GM12892 (cell line): ENCODE measurements around the gene SLC2A9.

Source experiments
- DNase-seq: peaks from one replicate; pipeline ENCODE4 v3.0.0; 2011; ENCODE audit not compliant: insufficient read length
- FAIRE-seq: peaks from 2 replicates; lab custom pipeline; 2011; peaks lifted over from hg19 to GRCh38; lab: Jason Lieb, UNC
- POLR2A ChIP-seq: IDR thresholded peaks from 2 replicates; pipeline ENCODE4 v1.6.1; 2011; ENCODE audit warnings: low read depth, low read length, control low read depth
- POLR2AphosphoS5 ChIP-seq: IDR thresholded peaks from 2 replicates; pipeline ENCODE4 v1.6.1; 2011; ENCODE audit warnings: low read depth, low read length, control low read depth
- TAF1 ChIP-seq: IDR thresholded peaks from 2 replicates; pipeline ENCODE4 v1.6.1; 2011; ENCODE audit warnings: low read depth, mild to moderate bottlenecking, control low read depth, low read length, borderline replicate concordance

The SLC2A9 gene

DNA sequence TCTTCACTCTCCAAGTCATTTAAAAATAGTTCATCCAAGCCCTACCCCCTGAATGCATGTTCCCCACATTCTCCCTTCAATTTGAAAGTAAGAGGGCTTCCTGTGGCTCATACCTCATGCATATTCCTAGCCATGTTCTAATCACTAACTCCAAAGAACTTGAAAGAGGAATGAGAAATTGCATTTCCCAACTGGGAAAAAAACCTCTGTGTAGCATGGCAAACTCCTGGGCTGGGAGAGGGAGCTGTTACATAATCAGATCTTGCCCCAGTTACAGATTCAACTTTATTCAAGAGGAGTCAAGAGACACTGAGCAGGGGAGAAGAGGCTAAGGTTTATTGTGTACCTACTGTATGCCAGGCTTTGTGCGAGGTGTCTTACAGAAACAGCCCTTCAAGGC is 90.2 kb downstream of the SLC2A9 start:
- FAIRE-seq = no peak
- TF ChIP-seq POLR2AphosphoS5 (no peak), TAF1 (no peak), POLR2A (no peak)

DNA sequence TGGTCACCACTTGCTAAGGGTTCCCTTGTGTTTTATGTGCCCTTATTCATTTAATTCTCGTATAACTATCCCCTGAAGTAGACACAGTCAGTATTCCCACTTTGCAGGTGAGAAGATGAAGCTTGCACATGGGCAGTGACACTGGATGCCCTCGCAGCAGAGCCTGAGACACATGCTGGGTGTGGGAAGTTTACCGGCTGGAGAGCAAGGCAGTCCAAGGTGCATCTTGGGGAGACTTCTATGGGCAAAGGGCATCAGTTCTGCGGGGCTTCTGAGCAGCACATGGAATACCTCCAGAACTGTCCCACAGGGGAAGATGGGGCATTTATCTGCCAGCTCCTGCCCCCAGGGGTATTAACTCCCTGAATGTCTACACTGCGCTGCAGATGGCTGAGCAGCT is 92.2 kb downstream of the SLC2A9 start:
- no peak for TF ChIP-seq POLR2AphosphoS5
- TF ChIP-seq TAF1 = no peak
- no peak for TF ChIP-seq POLR2A
- FAIRE-seq = no peak
- DNase-seq = no peak

More for the DNA sequence above, 90.2 kb downstream of the SLC2A9 start:
- no peak for DNase-seq

DNA sequence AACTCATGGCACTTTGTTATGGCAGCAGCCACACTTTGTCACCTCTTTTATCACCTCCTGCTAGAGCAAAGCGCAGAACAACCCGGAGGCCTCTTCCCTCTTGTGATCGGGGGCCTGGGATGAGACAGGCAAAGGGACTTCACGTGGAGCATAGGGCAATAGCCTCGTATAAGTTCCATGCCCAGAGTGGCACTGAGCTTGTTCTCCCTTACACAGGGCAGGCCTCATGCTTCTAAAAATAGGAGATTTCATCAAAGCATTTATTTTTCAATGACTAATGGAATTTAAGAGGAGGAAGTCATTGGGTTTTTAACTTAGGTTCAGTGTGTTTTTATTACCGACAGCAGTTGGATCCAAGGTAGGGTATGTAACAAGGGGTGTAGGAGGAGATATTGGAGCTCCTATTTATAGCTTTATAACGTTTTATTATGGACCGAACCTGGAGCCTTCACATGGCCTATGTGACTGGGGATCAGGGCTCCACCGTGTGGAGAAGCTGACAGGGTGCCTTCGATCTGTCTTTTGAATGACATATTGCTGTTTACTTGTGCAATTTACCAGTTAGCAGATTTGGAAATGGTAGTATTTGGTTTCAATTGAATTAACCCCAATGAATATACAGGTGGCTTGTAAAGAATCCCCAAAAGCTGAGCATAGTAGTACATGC is 93.8 kb downstream of the SLC2A9 start:
- DNase-seq = no peak
- TF ChIP-seq POLR2AphosphoS5 = no peak
- TF ChIP-seq POLR2A = no peak
- no peak for TF ChIP-seq TAF1
- no peak for FAIRE-seq

DNA sequence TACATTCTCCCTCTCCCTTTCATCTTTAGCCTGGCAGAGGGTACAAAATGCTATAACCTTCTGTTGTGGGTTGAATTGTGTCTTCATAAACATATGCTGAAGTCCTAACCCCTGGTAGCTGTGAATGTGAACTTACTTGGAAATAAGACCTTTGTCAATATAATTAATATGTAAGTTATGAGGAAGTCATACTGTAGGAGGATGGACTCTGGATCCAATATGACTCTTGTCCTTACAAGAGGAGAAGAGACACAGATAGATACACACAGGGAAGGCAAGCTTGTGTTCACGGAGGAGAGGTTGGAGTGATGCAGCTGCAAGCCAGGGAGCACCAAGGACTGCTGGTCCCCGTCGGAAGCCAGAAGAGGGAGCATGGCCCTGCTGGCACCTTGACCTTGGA is 94.7 kb downstream of the SLC2A9 start:
- no peak for TF ChIP-seq TAF1
- no peak for TF ChIP-seq POLR2A
- TF ChIP-seq POLR2AphosphoS5 = no peak
- FAIRE-seq (no peak), DNase-seq (no peak)

DNA sequence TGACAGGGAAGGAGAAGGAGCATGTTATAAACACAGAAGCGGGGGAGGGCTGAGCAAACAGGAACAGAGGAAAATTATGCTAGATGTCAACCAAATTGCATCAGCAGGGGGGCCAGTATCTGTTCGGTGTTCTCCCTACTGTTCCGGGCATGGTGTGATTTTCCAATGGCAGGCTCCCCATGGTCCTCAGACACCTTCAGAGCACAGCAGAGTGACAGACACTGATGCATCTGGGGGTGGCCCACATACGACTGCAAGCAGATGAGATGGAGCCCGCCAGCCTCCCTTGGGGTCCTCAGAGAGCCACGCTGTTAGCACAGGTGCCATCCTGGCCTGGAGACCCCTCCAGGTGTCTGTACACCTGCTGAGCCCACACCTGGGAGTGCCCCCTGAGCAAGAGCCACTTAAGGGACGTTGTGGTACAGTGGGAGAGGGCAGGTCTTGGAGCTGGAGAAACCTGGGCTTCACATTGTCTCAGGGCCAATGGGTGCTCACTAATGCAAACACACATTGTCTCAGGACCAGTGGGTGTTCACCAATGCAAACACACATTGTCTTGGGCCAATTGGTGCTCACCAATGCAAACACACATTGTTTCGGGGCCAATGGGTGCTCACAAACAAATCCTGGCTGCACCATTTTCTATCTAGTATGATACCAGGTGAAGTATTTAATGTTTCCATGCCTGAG is 95.4 kb downstream of the SLC2A9 start:
- DNase-seq (no peak), FAIRE-seq (no peak)
- TF ChIP-seq POLR2A (no peak), TAF1 (no peak), POLR2AphosphoS5 (no peak)

DNA sequence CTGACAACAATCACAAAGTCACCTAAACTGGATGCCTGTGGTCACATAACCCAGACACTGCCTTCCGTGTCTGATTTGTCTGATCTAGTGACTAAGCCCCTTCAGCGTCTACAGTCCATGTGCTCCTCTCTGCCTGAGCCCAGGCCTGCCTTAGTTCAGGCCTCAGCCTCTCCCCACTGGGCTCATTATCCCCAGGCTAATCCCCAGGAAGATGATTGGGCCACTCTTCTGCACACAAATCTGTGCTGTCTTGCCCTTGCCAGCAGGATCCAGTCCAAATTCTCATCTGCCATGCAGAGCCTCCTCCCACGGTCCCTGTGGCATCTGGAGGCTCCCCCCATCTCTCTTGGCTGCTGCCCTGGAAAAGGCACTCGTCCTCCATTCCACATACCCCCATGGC is 96.5 kb downstream of the SLC2A9 start:
- FAIRE-seq (no peak), DNase-seq (no peak)
- TF ChIP-seq POLR2AphosphoS5 = no peak
- no peak for TF ChIP-seq TAF1
- TF ChIP-seq POLR2A = no peak

DNA sequence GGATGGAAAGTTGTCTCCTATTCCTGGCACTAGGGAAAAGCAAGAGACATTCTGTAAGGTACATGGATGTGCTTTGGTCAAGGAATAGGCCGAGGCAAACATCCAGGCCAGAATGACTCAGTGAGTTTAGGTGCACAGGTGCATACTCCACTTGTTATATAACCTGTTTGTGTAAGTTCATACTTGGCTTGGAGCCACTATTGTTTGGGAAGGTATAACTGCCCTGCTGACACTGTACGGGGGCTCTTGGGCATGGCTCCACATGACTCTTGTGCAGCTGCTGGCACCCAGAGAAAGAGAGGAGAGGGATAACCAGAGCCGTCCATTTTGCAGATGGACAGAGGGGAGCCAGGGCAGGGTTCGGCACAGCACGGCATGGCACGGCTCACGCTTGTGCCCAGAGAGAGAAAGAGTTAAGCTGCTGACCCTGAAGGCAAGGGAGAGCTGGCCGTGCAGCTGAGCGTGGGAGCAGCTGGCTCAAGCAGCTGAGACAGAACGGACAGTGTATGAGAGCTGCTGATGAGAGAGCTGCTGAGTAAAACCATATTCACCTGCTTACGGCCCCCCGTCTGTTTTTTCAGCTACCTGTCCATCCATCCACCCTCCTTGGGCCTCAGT is 98.0 kb downstream of the SLC2A9 start:
- FAIRE-seq (no peak), DNase-seq (no peak)
- TF ChIP-seq POLR2A = no peak
- no peak for TF ChIP-seq TAF1
- TF ChIP-seq POLR2AphosphoS5 = no peak

DNA sequence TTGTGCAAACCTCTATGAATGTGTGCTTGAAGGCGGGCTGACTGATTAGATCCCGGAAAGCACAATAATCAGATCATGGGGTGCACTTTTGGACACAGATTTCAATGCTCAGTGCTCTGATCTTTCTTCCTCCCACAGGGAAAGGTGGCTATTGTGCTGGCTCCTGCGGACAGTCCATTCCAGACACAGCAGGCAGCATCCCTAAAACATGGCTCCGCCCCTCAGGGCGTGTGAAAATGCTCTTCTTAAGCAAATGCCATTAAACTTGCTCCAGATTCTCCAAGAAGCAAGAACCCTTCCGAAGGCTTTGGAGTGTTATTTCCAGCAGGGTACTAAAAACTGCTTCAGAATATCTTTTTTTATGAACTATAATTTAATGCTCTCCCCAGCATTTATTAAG is 100.0 kb downstream of the SLC2A9 start:
- no peak for TF ChIP-seq TAF1
- TF ChIP-seq POLR2AphosphoS5 = no peak
- no peak for TF ChIP-seq POLR2A
- DNase-seq (no peak), FAIRE-seq (no peak)

DNA sequence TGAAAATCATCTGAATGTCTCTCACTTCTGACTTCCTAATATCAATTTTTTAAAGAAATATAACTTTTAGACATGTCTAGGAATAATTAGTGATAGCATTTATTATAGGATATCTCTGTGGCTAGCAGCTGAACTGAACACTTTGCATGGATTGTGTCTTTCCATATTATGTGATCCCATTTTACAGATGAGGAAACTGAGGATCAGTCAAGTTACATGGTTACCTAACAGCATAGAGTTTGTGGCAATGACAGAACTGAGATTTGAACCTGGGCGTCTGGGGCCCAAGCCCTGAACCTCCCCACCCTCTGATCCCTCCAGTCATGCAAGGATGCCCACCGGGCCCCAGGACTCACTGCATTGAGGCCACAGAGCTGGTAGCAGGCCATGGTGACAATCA is 101.3 kb downstream of the SLC2A9 start:
- DNase-seq (no peak), FAIRE-seq (no peak)
- TF ChIP-seq TAF1 = no peak
- TF ChIP-seq POLR2AphosphoS5 = no peak
- no peak for TF ChIP-seq POLR2A

DNA sequence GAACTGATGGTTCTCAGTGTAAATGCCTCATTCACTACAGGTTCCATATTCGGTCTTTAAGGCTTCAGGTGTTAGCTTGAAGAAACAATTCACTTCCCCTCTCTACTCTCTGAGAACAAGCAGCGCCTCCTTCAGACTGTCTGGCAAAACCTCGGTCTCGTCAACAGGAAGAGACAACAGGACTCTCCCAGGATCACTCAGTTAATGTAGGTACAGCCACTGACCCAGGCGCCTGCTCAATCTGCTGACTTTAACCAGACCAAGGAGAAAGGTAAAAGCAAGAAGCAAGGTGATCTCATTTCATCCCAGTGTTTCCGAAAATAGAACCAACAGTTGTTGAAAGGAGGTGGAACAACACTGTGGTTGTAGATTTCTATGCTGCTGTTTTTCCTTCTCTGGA is 102.2 kb downstream of the SLC2A9 start:
- no peak for DNase-seq
- TF ChIP-seq POLR2AphosphoS5 (no peak), POLR2A (no peak)
- FAIRE-seq = no peak

DNA sequence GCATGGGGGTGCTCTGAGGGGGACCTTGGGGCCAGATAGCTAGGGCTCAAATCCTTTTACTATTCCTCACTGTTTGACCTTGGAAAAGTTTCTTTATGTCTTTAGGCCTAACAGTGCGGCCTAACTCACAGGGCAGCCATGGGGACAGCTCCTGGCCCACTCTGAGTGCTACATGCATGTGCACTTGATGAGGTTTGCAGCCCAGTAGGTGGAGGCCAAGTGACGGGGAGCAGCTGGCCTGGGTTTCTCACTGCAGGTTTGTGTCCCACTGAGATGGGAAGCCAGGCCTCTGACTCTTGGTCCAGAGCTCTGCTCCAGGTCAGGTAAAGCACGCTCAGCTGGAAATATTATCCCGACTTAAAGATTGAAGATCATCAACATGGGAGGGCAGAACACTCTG is 102.8 kb downstream of the SLC2A9 start:
- DNase-seq (no peak), FAIRE-seq (no peak)
- TF ChIP-seq TAF1 = no peak
- no peak for TF ChIP-seq POLR2A
- no peak for TF ChIP-seq POLR2AphosphoS5
